DOHH2 (cell line): Measurements from ENCODE around the gene THBS2.

Experiments
- H3F3A ChIP-seq: fragments of 200-600 bp; sonication (generic), shearing (Covaris generic); 2 replicates; pipeline ENCODE4 v1.6.0; 2016; ENCODE audit warnings: antibody characterized with exemption, mild to moderate bottlenecking; ENCODE audit not compliant: control insufficient read depth, insufficient read depth
- H3K27ac ChIP-seq: fragments of 200-600 bp; sonication (generic); 2 replicates; pipeline ENCODE4 v1.5.1; 2014; ENCODE audit warnings: low read depth, mild to moderate bottlenecking, low read length, moderate library complexity
- H3K27me3 ChIP-seq: fragments of 200-600 bp; sonication (generic); 2 replicates; pipeline ENCODE4 v1.6.1; 2014; ENCODE audit warnings: mild to moderate bottlenecking, low read length, mixed read lengths; ENCODE audit not compliant: control insufficient read depth
- H3K36me3 ChIP-seq: fragments of 200-600 bp; sonication (generic); 2 replicates; pipeline ENCODE4 v1.6.1; 2014; ENCODE audit warnings: mild to moderate bottlenecking, low read length, moderate library complexity, mixed read lengths; ENCODE audit not compliant: control insufficient read depth
- H3K4me1 ChIP-seq: fragments of 200-600 bp; sonication (generic); 2 replicates; pipeline ENCODE4 v1.6.1; 2014; ENCODE audit warnings: mild to moderate bottlenecking, low read length, mixed read lengths; ENCODE audit not compliant: control insufficient read depth
- H3K4me2 ChIP-seq: fragments of 200-600 bp; sonication (generic); 2 replicates; pipeline ENCODE4 v1.6.0; 2014; ENCODE audit warnings: mild to moderate bottlenecking, low read length, moderate library complexity
- H3K4me3 ChIP-seq: fragments of 200-600 bp; sonication (generic); 2 replicates; pipeline ENCODE4 v1.5.1; 2014; ENCODE audit warnings: mild to moderate bottlenecking, low read length, mixed read lengths
- H3K79me2 ChIP-seq: fragments of 200-600 bp; sonication (generic); 2 replicates; pipeline ENCODE4 v1.6.1; 2014; ENCODE audit warnings: mild to moderate bottlenecking, low read length, mixed read lengths; ENCODE audit not compliant: control insufficient read depth
- H3K9me2 ChIP-seq: fragments of 200-600 bp; sonication (generic); replicated peaks from 2 replicates; pipeline ENCODE4 v1.6.1; 2014; ENCODE audit warnings: mild to moderate bottlenecking, low read length, mixed read lengths; ENCODE audit not compliant: control insufficient read depth
- H3K9me3 ChIP-seq: fragments of 200-600 bp; sonication (generic); 2 replicates; pipeline ENCODE4 v1.6.1; 2014; ENCODE audit warnings: antibody characterized with exemption, low read length, mixed read lengths; ENCODE audit not compliant: control insufficient read depth, insufficient read depth
- H4K20me1 ChIP-seq: fragments of 200-600 bp; sonication (generic); 2 replicates; pipeline ENCODE4 v1.6.0; 2014; ENCODE audit warnings: low read depth, mild to moderate bottlenecking, antibody characterized with exemption, low read length, moderate library complexity; ENCODE audit not compliant: control insufficient read depth, insufficient read depth
- EZH2phosphoT487 ChIP-seq: fragments of 200-600 bp; sonication (generic); IDR thresholded peaks from 2 replicates; pipeline ENCODE4 v1.6.1; 2017; ENCODE audit warnings: borderline replicate concordance, mild to moderate bottlenecking, antibody characterized with exemption, low read length, moderate library complexity, mixed read lengths
- TF ChIP-seq, protein P1 (sequence below): fragments of 200-600 bp; sonication (generic); IDR thresholded peaks from one replicate; pipeline ENCODE4 v1.5.1; 2014; ENCODE audit warnings: antibody characterized with exemption, mild to moderate bottlenecking, low read depth, low read length; ENCODE audit not compliant: poor library complexity, severe bottlenecking

THBS2 gene

GRCh38 chr6:169205176-169206160 lies 48.2 kb downstream of the THBS2 start:
- Histone ChIP-seq H3F3A (no peaks in the 10 kb centered on the region), H3K4me3 (no peak overlapping the region)

GRCh38 chr6:169204167-169204566 lies 49.5 kb downstream of the THBS2 start:
- H3K4me3 ChIP-seq: no peak overlapping the region
- no peaks in the 10 kb centered on the region for H3K9me3 ChIP-seq
- TF ChIP-seq EZH2phosphoT487: no peak
- TF ChIP-seq, protein P1, sequence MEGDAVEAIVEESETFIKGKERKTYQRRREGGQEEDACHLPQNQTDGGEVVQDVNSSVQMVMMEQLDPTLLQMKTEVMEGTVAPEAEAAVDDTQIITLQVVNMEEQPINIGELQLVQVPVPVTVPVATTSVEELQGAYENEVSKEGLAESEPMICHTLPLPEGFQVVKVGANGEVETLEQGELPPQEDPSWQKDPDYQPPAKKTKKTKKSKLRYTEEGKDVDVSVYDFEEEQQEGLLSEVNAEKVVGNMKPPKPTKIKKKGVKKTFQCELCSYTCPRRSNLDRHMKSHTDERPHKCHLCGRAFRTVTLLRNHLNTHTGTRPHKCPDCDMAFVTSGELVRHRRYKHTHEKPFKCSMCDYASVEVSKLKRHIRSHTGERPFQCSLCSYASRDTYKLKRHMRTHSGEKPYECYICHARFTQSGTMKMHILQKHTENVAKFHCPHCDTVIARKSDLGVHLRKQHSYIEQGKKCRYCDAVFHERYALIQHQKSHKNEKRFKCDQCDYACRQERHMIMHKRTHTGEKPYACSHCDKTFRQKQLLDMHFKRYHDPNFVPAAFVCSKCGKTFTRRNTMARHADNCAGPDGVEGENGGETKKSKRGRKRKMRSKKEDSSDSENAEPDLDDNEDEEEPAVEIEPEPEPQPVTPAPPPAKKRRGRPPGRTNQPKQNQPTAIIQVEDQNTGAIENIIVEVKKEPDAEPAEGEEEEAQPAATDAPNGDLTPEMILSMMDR: no peak
- no peaks in the 10 kb centered on the region for H3K79me2 ChIP-seq
- no peaks in the 10 kb centered on the region for H3F3A ChIP-seq
- no peak overlapping the region for H3K27ac ChIP-seq
- no peak overlapping the region for H3K4me2 ChIP-seq
- H3K27me3 ChIP-seq: no peaks in the 10 kb centered on the region
- no peaks in the 10 kb centered on the region for H3K4me1 ChIP-seq
- no peaks in the 10 kb centered on the region for H3K9me2 ChIP-seq
- H3K36me3 ChIP-seq: no peaks in the 10 kb centered on the region
- no peaks in the 10 kb centered on the region for H4K20me1 ChIP-seq

More at GRCh38 chr6:169205176-169206160, 48.2 kb downstream of the THBS2 start:
- Histone ChIP-seq H4K20me1 (no peaks in the 10 kb centered on the region), H3K4me1 (no peaks in the 10 kb centered on the region), H3K27ac (no peak overlapping the region), H3K9me3 (no peaks in the 10 kb centered on the region), H3K4me2 (no peak overlapping the region), H3K27me3 (no peaks in the 10 kb centered on the region), H3K79me2 (no peaks in the 10 kb centered on the region), H3K36me3 (no peaks in the 10 kb centered on the region), H3K9me2 (no peaks in the 10 kb centered on the region)
- TF ChIP-seq, protein P1: no peak
- TF ChIP-seq EZH2phosphoT487: no peak

GRCh38 chr6:169201985-169202384 lies 51.7 kb downstream of the THBS2 start:
- Histone ChIP-seq H3K4me2 (no peak overlapping the region), H3K4me3 (no peak overlapping the region), H3K79me2 (no peaks in the 10 kb centered on the region), H3K9me3 (no peaks in the 10 kb centered on the region), H3K36me3 (no peaks in the 10 kb centered on the region), H4K20me1 (no peaks in the 10 kb centered on the region), H3K9me2 (no peaks in the 10 kb centered on the region), H3K4me1 (no peaks in the 10 kb centered on the region), H3F3A (no peaks in the 10 kb centered on the region), H3K27ac (no peak overlapping the region), H3K27me3 (no peaks in the 10 kb centered on the region)
- TF ChIP-seq, protein P1: no peak
- TF ChIP-seq EZH2phosphoT487: no peak
